ENCODE results near the gene ISM2.
"Not testable (repeated sequence)": the region's sequence is repeated elsewhere in the genome, so short reads cannot be mapped to it uniquely, and the experiment has no call there.

DNA sequence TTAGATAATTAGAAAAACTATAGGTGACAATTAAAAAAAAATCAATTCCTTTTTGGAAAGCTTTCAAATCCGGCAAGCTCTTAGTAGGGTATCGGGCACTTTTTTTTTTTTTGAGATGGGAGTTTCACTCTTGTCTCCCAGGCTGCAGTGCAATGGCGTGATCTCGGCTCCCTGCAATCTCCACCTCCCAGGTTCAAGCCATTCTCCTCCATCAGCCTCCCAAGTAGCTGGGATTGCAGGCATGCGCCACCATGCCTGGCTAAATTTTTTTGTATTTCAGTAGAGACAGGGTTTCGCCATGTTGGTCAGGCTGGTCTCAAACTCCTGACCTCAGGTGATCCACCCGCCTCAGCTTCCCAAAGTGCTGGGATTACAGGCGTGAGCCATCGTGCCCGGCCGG is 46.6 kb upstream of the ISM2 start:
- TF ChIP-seq, protein P1, sequence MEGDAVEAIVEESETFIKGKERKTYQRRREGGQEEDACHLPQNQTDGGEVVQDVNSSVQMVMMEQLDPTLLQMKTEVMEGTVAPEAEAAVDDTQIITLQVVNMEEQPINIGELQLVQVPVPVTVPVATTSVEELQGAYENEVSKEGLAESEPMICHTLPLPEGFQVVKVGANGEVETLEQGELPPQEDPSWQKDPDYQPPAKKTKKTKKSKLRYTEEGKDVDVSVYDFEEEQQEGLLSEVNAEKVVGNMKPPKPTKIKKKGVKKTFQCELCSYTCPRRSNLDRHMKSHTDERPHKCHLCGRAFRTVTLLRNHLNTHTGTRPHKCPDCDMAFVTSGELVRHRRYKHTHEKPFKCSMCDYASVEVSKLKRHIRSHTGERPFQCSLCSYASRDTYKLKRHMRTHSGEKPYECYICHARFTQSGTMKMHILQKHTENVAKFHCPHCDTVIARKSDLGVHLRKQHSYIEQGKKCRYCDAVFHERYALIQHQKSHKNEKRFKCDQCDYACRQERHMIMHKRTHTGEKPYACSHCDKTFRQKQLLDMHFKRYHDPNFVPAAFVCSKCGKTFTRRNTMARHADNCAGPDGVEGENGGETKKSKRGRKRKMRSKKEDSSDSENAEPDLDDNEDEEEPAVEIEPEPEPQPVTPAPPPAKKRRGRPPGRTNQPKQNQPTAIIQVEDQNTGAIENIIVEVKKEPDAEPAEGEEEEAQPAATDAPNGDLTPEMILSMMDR (IDR thresholded peaks at IDR 0.05), result not testable (repeated sequence)
- not testable (repeated sequence) for TF ChIP-seq POLR2A (IDR thresholded peaks at IDR 0.05)

All from prostate gland (tissue), 2 donors.